ENCODE results near the gene LORICRIN.

GRCh38 chr1:153245466-153245865 is 14.0 kb upstream of the LORICRIN start:
- no peak for TF ChIP-seq POLR2A (IDR thresholded peaks at IDR 0.05; ENCODE audit: low read depth, low read length)
- TF ChIP-seq POLR2AphosphoS5 (IDR thresholded peaks at IDR 0.05; ENCODE audit: low read depth, low read length), result no peak
- no peak for TF ChIP-seq TAF1 (IDR thresholded peaks at IDR 0.05; ENCODE audit: borderline replicate concordance, low read depth, low read length)
